OCI-LY7 (cell line): ENCODE results near the gene KCNH1. TPM values are rescaled to one million over a fixed set of nuclear protein-coding genes. Genes with fewer than 3 reads are reported as not detected.

Experiments used
- BruUV-seq: library from RNA; stranded (reverse); fragments of 400-500 nt; replicated peaks from 2 replicates; lab custom pipeline; 2021; lab: Mats Ljungman, UMichigan
- CTCF ChIA-PET: fragments of 300-600 bp; sonication (Branson Sonifier 250); formaldehyde crosslinking; loops from one replicate; lab custom pipeline; 2022; ENCODE audit warnings: antibody characterized with exemption; ENCODE audit not compliant: unreplicated experiment; lab: Charles Lee
- POLR2A ChIA-PET: fragments of 300-600 bp; sonication (Branson Sonifier 250); formaldehyde crosslinking; loops from one replicate; lab custom pipeline; 2022; ENCODE audit warnings: antibody characterized with exemption; lab: Charles Lee
- DNase-seq: peaks from one replicate; pipeline ENCODE4 v3.0.0-alpha.2; 2015; ENCODE audit warnings: low spot score
- H2AFZ ChIP-seq: fragments of 200-600 bp; sonication (generic), shearing (Covaris generic); 2 replicates; pipeline ENCODE4 v1.6.1; 2014; ENCODE audit warnings: mild to moderate bottlenecking, antibody characterized with exemption, low read length, moderate library complexity
- H3K27ac ChIP-seq: fragments of 200-600 bp; sonication (generic); 2 replicates; pipeline ENCODE4 v1.5.1; 2014; ENCODE audit warnings: mixed run types, low read depth, mild to moderate bottlenecking, moderate library complexity, low read length, inconsistent platforms; ENCODE audit not compliant: poor library complexity, severe bottlenecking
- H3K36me3 ChIP-seq: fragments of 200-600 bp; sonication (generic); 2 replicates; pipeline ENCODE4 v1.6.1; 2014; ENCODE audit warnings: mild to moderate bottlenecking, antibody characterized with exemption, low read length, moderate library complexity, mixed read lengths; ENCODE audit not compliant: insufficient read depth
- H3K4me1 ChIP-seq: fragments of 200-600 bp; sonication (generic); 2 replicates; pipeline ENCODE4 v1.5.1; 2014; ENCODE audit warnings: mild to moderate bottlenecking, low read length; ENCODE audit not compliant: insufficient read depth, poor library complexity, severe bottlenecking
- H3K4me2 ChIP-seq: fragments of 200-600 bp; sonication (generic); 2 replicates; pipeline ENCODE4 v1.6.1; 2014; ENCODE audit warnings: mild to moderate bottlenecking, low read length
- H3K4me3 ChIP-seq: fragments of 200-600 bp; sonication (generic); 2 replicates; pipeline ENCODE4 v1.5.1; 2014; ENCODE audit warnings: mild to moderate bottlenecking, low read depth, low read length; ENCODE audit not compliant: poor library complexity, severe bottlenecking
- H3K79me2 ChIP-seq: fragments of 200-600 bp; sonication (generic); 2 replicates; pipeline ENCODE4 v1.6.1; 2016; ENCODE audit warnings: low read depth, mild to moderate bottlenecking, low read length, moderate library complexity, mixed read lengths; ENCODE audit not compliant: insufficient read depth
- H3K9me2 ChIP-seq: fragments of 200-600 bp; sonication (generic); 2 replicates; pipeline ENCODE4 v1.6.1; 2016; ENCODE audit warnings: mild to moderate bottlenecking, low read length, mixed read lengths; ENCODE audit not compliant: insufficient read depth
- H3K9me3 ChIP-seq: fragments of 200-600 bp; sonication (generic); 2 replicates; pipeline ENCODE4 v1.6.1; 2014; ENCODE audit warnings: mild to moderate bottlenecking, mixed run types, low read length, mixed read lengths
- H4K20me1 ChIP-seq: fragments of 200-600 bp; sonication (generic); 2 replicates; pipeline ENCODE4 v1.6.1; 2014; ENCODE audit warnings: mild to moderate bottlenecking, antibody characterized with exemption, low read length, moderate library complexity, mixed read lengths; ENCODE audit not compliant: insufficient read depth
- CTCF ChIP-seq: fragments of 200-600 bp; sonication (generic); conservative IDR thresholded peaks from 2 replicates; pipeline ENCODE4 v1.5.1; 2014; ENCODE audit warnings: mild to moderate bottlenecking, antibody characterized with exemption, low read length, moderate library complexity, mixed read lengths
- EZH2phosphoT487 ChIP-seq: fragments of 200-600 bp; sonication (generic); IDR thresholded peaks from 2 replicates; pipeline ENCODE4 v1.6.1; 2018; ENCODE audit warnings: low read depth, borderline replicate concordance, mild to moderate bottlenecking, mixed run types, antibody characterized with exemption, low read length, moderate library complexity, mixed read lengths
- intact Hi-C: fragments of 100-400 bp; cut with micrococcal nuclease; formaldehyde crosslinking; loops from one replicate; pipeline ENCODE4 v1.10.0; 2022; ENCODE audit not compliant: unreplicated experiment
- total RNA-seq, 2 experiments: library from RNA; depleted of rRNA in 1 of 2; stranded (reverse); fragments of >200 nt in 1 of 2; shearing (Covaris generic) in 1 of 2; gene quantifications; 2 replicates each; pipeline ENCODE4 v1.2.3, GENCODE V29; 2014 to 2022

Gene KCNH1
- total RNA-seq, 2 experiments from 2014 or later: not detected

DNA sequence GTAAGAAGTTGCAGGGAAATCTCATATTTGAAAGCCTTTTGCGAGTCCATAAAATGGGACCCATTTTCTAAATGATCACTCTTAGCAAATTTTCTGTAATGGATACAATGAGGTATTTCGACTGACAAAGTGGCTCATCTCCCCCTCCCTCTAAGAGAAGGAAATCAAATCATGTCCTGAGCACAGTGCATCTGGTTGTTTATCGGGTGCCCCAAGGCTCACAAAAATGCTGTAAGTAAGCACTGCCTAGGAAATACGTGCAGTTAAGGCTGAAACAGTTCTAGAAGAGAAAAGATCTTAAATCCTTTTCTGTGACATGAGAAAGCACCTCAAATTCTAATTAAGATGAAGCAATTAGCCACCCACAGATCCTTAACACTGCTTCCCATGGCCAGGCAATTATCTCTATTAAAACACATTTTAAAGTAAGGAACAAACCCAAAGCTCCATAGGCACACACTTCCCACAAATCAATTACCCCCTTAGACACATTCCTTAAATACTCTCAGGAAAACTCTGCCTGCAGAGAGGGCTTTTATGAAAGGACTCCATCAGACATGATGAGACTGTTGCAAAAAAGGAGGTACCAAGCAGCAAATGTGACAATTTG is 216.3 kb downstream of the KCNH1 start:
- Histone ChIP-seq H3K36me3 (no peaks in the 10 kb centered on the region), H3K27ac (no peak overlapping the region), H3K9me2 (no peaks in the 10 kb centered on the region), H3K4me2 (no peak overlapping the region), H3K9me3 (no peaks in the 10 kb centered on the region), H4K20me1 (no peaks in the 10 kb centered on the region), H3K4me3 (no peak overlapping the region), H3K79me2 (no peaks in the 10 kb centered on the region), H2AFZ (no peak overlapping the region), H3K4me1 (no peaks in the 10 kb centered on the region)
- ChIA-PET CTCF (no interaction called here), POLR2A (no interaction called here)
- no TSS peak for BruUV-seq
- intact Hi-C loops: no loop called here
- no peak for DNase-seq
- TF ChIP-seq CTCF (no peak), EZH2phosphoT487 (no peak)

DNA sequence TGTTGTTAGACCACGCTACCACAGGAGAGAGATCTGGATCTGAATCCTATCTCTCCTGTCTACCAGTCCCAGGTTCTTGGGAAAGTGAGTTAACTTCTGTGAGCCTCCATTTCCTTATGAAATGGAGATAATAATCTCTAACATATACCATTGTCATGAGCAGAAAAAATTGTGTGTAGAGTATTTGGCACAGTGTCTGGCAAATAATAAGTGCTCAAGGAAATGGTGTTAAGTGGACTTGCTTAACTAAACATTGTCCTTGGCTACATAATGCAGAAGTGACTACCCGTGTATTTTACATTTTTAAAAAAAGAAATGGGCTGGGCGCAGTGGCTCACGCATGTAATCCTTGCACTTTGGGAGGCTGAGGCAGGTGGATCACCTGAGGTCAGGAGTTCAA is 217.4 kb downstream of the KCNH1 start:
- H3K27ac ChIP-seq: no peak overlapping the region
- H3K9me3 ChIP-seq: no peaks in the 10 kb centered on the region
- H3K9me2 ChIP-seq: no peaks in the 10 kb centered on the region
- H3K4me3 ChIP-seq: no peak overlapping the region
- CTCF ChIA-PET: no interaction called here
- H4K20me1 ChIP-seq: no peaks in the 10 kb centered on the region
- intact Hi-C loops: no loop called here
- no peak for DNase-seq
- no peaks in the 10 kb centered on the region for H3K36me3 ChIP-seq
- H2AFZ ChIP-seq: no peak overlapping the region
- no peaks in the 10 kb centered on the region for H3K79me2 ChIP-seq
- no TSS peak for BruUV-seq
- H3K4me2 ChIP-seq: no peak overlapping the region
- TF ChIP-seq EZH2phosphoT487 (no peak), CTCF (no peak)
- POLR2A ChIA-PET: no interaction called here
- no peaks in the 10 kb centered on the region for H3K4me1 ChIP-seq

- no peaks in the 10 kb centered on the region for H3K9me3 ChIP-seq
- POLR2A ChIA-PET: no interaction called here
- no peak overlapping the region for H3K4me3 ChIP-seq
- H3K27ac ChIP-seq: no peak overlapping the region
- no peaks in the 10 kb centered on the region for H4K20me1 ChIP-seq
- no peak for DNase-seq
- H3K4me1 ChIP-seq: no peaks in the 10 kb centered on the region
- no peaks in the 10 kb centered on the region for H3K36me3 ChIP-seq
- H3K79me2 ChIP-seq: no peaks in the 10 kb centered on the region
- H3K4me2 ChIP-seq: no peak overlapping the region
- no TSS peak for BruUV-seq
- CTCF ChIA-PET: no interaction called here
- H2AFZ ChIP-seq: no peak overlapping the region
- no peak for TF ChIP-seq CTCF
- intact Hi-C loops: no loop called here
- H3K9me2 ChIP-seq: no peaks in the 10 kb centered on the region
These were observed 217.9 kb downstream of the KCNH1 start for GRCh38 chr1:210915890-210916507.
